HG03060 (cell line): ENCODE measurements around the gene SIX5.
"Not testable (repeated sequence)": the region's sequence is repeated elsewhere in the genome, so short reads cannot be mapped to it uniquely, and the experiment has no call there.

Source experiments
- ATAC-seq: cut with Tn5 transposase; IDR thresholded peaks from one replicate; pipeline ENCODE4 v1.9.1; 2021; ENCODE audit warnings: low read depth, moderate number of reproducible peaks; ENCODE audit not compliant: unreplicated experiment

Gene SIX5

DNA sequence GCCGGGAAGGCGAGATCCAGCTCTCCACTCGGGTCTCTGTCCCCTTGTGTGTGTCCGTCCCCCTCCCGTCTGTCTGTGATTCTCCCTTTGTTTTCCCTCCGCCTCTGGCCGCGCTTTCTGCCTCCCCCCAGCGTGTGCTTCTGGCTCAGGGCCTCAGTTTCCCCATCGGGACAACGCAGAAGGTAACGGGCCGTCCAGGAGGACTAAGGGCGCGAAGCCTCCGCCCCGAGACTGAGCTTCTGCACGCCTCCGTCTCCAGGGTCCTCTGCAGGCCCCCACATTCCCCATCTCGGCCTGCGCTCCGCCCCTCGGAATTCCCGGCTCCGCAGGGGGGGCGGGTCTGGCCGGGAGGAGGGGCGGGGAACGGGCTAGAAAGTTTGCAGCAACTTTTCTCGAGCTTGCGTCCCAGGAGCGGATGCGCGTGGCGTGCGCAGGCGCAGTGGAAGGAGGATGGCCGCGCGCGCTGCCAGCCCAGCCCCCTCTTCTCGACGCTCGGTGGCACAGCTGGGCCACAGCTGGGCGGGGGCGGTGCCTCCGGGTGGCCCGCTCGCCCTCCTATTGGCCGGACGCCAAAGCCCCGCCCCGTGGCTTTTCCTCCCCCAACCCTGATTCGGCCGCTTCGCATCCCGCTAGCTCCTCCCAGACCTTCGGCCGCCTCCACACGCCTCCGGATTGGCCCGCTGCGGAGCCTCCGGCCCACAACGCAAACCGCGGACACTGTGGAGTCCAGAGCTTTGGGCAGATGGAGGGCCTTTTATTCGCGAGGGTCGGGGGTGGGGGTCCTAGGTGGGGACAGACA, at the start of gene SIX5:
SIX5 (minus strand) TSS at position 269 of the 799 bp plus-strand sequence. CDS start 408 bp downstream, outside the sequence.
- peak; percentile 58 for ATAC-seq

DNA sequence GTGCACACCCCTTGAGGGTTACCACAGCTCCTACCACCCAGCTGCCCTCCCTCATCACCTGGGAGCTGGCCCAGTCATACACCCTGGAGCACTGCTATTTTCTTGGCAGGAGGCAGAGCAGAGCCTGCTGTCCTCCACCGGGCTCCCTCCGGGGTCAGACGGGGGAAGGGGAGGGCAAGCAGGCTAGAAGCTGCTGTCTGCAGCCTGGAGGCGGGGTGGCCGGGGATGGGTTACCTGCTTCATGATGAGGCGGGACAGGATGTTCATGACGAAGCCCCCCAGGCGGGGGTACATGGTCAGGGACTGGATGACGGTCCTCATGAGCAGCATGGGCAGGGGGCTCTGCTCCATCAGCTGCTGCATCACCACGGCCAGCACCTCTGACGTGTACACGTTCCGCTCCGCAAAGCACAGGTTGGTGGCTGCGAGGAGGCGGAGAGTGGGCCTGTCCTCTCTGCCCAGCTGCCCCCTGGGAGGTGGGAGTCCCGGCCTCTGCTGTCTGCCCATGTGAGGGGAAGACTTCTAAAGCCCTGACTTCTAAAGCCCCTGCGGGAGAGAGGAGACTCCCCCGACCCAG, 48.8 kb upstream of the SIX5 start:
- ATAC-seq = no peak

DNA sequence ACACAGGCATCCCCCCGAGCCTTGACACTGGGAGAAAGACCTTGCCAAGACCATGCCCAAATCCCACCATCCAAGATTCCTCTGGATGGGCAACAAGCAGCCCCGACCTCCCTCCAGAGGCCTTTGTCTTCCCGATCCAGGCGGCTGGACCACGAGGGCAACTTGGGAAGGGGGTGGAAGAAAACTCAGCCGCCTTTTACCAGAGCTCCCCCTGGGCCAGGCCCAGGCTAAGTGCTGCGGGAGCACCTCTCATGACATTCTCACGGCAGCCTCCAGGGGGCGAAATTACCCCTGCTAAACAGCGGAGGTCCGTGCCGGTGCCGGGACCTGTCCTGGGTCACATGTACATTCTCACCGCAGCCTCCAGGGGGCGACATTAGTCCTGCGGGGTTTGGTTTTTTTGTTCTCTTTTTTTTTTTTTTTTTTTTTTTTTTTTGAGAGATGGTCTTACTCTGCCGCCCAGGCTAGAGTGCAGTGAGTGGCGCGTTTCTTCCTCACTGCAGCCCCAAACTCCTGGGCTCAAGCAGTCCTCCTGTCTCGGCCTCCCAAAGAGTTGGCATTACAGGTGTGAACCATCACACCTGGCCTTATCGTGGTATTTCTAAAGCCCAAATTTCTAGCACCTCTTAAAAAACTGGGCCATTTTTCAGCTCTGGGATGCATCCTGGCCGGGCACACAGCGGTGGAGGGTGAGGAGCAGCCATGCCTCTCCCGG, 48.1 kb upstream of the SIX5 start:
- peak; percentile 80 for ATAC-seq

DNA sequence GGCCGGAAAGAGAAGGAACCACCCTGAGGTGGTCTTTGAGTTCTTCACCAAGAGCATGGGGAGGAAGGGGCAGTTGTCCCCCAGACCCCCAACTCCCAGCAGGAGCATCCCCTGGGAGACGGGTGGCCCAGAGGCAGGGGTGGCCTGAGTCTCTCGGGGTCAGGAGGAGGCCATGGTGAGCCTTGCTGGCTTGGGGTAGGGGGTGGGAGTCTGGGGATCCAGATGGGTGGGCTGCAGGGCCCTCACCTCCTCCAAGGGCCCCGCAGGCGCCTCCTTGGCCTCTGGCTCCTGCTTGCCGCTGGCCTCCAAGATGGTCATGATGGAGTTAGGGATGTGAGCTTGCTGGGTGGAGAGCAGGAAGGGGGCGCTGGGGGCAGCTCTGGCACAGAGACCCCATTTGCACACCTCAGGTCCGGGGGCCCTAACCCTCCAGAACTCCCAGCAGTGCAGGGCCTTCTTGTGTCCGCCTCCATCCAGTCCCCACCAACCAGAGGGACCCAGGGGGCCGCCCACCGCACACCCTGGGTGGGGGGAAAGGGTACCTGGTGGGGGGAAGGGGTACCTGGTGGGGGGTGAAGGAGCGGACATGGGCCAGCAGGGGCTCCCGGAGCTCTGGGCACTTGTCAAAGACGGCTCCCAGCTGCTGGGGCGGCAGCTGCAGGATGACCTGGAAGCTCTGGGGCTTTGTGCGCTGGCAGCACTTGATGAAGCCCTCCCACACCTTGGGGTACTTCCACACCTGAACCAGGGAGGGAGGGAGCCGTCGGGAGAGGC, 47.4 kb upstream of the SIX5 start:
- no peak for ATAC-seq

DNA sequence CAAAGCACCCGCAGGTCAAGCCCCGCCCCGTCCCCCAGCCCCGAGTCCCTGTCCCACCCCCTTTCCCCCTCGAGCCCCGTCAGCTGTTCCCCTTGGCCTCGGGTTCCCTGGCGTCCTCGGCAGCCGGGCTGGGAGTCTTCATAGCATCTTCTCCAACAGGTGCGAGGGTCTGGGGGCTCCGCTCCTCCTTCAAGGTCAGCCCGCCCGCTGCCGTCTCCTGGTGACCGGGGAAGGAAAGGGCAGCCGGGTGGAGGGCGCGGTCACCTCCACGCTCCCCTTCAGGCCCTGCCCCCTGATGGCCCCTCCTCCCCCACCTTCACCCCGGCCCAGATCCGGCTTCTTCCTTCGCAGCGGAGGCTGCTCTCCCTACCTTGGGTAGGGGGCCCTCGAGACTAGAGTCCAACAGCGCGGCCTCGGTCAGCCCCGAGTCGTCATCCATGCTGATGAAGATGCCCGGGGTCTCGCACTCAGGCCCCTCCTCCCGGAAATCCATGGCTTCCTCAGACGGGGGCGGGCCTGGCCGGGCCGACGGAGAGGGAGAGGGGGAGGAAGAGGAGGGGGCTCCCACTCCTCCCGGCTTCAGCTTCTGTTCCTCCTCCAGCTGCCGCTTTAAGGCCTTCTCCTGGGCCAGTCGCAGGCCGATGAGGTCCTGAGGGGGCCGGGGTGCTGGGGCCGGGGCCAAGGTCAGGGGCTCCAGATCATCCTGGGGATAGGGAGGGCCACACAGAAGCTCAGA, 46.6 kb upstream of the SIX5 start:
- ATAC-seq = no peak

DNA sequence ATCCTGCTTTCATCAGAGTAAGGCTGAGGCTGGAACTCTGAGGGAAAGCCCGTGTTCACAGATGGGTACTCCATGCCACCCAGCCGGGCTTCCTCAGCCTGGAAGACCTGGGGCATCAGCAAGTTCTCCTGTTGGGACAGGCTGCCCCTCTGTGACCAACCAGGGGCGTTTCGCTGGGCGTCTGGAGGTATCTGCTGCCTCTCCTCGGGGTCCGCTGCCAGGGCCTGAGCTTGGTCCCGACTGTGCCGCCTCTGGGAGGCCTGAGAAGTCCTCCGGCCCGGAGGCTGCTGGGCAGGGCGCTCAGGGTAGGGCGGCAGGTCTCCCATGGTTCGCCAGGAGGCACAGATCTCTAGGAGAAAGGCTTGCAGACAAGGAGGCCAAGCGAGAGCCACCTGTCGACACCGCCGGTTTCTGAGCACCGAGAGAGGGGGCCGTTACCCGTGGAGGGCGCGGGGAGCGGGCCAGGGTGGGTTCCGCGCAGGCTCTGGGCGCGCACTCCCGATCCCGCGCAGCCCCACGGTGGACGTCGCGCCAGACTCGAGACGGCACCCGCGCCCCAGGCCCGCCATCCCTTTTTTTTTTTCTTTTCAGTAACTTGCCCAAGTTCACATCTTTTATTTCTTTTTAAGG, 45.9 kb upstream of the SIX5 start, which contains the start of gene RSPH6A:
RSPH6A (minus strand) TSS at position 458 of the 630 bp plus-strand sequence; CDS start at position 326, 132 bp downstream.
- no peak for ATAC-seq

DNA sequence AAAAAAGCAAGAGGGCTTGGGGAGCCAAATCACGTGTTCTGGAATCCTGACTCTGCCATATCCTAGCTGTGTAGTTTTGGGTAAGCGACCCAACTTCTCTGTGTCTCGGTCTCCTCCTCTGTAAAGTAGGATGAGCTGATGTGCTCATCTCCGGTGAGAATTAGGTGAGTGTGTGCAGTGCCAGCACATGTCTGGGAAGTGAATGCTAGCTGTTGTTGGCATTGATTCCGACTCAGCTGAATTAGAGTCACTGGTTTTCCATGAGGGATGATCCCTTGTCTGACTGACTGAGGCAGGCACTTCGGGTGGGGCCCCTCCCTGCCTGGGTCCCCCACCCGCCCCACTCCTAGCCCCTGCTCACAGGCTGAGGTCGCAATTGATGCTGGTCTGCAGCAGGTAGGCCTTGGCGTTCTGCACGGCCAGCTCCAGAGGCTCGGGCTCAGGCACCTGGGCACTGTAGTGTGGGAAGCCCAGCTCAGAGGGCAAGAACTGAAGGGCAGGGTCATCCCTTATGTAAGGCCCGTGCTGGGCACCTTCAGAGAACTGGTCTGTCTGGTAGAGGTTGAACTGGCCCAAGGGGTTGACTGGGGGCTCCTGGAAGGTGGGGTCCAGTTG, 45.2 kb upstream of the SIX5 start:
- no peak for ATAC-seq

DNA sequence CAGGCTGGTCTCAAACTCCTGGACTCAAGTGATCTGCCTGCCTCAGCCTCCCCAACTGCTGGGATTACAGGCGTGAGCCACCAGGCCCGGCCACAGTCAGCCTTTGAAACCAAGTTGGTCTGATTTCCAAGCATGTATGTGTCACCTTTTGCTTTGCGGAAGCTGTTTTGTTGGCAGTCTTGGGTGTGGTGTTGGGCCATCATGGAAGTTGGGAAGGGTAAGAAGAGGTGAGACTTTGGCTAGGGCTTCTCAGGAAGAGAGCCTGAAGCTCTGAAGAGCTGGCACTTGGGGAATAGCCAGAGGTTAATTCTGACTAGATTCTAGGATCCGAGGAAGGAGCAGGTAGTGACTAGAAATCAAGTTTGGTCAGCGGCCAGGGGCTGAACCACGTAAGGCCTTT, 43.2 kb upstream of the SIX5 start:
- no peak for ATAC-seq

DNA sequence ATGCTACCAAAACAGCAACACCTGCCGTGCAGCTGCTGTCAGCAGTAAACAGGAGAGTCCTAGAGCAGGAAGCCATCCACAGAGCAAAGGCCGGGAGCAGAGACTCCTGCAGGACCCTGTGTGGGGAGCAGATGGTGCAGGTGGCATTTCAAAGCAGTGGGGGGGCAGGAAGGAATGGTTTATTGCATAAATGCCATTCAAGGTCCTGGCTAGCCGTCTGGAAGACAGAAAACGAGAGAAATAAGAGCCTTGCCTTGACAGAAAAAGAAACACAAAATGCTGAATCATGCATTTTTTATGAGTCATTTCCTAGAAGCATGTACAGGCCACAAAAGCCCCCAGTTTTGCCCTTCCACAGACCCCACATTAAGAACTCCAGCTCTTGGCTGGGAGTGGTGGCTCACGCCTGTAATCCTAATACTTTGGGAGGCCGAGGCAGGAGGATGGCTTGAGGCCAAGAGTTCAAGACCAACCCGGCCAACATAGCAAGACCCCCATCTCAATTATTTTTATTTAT, 40.6 kb upstream of the SIX5 start:
- ATAC-seq = no peak

DNA sequence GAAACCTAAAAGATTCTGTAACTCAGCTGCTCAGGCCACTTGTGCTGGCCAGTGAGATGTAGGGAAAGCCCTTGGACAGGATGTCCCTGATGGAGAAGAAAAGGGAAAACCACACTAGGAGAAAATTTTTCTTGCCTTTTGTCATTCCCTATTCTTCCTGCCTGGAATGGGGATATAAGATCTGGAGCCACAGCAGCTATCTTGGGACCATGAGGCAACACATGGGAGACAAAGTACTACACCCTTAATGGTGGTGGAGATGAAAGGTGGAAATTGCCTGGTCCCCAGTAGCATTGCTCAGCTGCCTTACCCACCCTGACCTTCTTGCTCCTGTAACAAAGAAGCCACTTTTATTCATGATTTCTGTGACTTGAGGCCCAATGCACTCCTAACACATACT, 36.7 kb upstream of the SIX5 start:
- ATAC-seq = no peak

DNA sequence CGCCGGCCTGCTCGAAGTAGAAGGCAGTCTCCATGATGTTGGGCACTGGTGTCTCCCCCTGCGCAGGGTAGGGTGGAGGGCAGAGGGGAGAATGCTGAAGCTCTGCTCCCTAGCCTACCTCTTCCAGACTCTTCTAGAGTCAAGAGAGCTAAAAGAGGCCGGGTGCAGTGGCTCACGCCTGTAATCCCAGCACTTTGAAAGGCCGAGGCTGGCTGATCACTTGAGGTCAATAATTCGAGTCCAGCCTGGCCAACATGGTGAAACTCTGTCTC, 35.8 kb upstream of the SIX5 start:
- no peak for ATAC-seq

DNA sequence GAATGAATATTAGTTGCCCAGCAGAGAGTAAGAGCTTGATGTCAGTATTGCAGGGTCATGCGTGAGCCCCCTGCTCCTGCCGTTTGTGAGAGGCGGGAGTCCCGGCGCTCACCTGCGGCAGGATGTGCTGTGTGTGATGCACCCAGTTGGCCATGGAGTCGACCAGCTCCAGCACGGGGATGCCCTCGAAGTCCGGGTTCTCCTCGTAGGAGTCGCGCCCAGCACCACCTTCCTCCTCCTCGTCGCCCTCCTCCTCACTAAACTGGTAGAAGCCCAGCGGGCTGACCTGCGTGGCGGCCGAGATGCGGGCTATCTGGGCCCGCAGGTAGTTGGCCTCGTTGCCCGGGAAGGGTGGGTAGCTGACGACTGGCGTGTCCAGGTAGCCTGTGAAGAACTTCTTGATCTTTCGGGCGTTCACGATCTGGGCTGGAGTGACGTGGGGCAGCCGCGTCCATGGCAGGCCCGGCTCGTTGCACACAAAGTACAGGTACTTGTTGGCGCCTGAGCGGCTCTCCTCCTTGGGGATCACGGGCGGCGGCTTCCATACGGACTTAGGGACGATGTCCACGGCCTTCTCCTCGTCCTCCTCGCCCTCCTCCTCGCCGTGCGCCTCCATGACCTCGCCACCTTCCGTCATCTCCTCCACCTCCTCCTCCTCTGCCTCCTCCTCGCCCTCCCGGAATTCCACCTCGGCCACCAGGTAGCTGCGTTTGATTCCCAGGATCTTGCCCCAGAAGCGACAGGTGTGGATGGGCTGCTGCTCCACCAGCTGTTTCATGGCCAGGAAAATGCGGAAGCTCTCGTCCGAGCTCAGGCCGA, 35.3 kb upstream of the SIX5 start:
- ATAC-seq = no peak

DNA sequence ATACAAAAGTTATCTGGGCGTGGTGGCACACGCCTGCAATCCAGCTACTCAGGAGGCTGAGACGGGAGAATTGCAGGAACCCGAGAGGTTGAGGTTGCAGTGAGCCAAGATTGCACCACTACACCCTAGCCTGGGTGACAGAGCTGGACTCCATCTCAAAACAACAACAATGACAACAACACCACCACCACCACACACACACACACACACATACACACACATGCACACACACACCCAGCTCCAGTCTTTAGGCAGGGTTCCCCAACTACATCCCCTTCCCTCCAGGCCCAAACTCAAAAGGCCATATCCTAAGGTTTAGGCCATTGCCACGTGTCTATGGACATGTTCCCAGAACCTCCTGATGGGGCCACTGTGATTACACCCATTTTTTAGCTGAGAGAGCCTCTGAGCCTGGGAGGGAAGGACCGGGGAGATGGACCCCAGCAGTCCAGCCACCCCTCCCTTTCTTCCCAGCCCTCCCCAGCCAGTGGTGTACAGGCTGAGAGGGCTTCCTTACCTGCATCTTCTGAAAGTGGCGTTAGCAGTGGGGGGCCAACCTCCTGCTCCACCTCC, 32.6 kb upstream of the SIX5 start:
- no peak for ATAC-seq

DNA sequence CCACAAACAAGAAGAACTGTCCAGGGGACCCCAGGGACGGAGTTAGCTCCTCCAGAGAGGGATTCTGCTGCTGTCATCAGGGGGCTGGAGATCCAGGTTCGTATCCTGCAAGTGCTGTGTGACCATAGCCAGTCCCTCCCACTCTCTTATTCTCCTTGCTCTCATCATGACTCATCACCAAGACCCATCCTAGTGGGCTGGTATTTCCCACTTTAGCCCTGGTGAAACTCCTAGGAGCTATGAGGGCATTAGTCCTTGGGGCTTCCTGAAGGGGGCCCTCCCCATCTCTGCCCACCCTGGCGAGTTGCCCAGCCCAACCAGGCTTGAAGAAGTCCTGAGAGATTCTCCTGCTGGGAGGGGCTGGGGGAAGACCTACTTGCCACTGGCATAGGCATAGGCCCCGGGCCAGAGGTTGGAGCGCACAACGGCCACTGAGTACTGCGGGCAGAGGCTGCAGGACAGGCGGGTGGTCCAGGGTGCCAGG, 31.1 kb upstream of the SIX5 start:
- no peak for ATAC-seq

DNA sequence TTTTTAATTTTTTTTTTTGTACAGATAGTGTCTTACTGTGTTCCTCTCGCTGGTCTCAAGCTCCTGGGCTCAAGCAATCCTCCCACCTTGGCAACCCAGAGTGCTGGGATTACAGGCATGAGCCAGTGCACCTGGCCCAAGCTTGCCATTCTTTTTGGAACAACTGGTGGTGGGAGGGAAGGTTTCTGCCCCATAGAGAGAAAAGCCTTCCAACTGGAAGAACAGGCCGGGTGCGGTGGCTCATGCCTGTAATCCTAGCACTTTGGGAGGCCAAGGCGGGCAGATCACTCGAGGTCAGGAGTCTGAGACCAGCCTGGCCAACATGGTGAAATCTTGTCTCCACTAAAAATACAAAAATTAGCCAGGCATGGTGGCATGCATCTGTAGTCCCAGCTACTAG, 30.5 kb upstream of the SIX5 start:
- not testable (repeated sequence) for ATAC-seq

DNA sequence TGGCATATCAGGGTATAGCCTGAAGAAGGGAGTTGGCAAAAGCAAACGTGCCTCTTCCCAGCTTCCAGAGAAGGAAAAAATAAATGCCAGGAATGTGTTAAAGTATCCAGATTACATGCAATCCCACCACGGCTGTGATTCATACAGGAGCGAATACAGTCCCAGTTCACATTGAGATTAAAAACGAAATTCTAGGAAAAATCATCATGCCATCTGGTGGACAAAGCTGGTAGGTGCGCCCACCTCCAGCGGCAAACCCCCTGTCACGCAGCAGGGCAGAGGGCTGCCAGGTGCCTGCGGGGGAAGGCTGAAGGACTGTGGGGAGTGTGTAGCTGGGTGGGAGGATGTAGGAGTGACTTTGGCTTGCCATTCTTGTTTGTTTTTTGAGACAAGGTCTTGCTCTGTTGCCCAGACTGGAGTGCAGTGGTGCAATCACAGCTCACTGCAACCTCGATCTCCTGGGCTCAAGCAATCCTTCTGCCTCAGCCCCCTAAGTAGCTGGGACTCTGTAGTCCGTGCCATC, 30.0 kb upstream of the SIX5 start:
- ATAC-seq = no peak

DNA sequence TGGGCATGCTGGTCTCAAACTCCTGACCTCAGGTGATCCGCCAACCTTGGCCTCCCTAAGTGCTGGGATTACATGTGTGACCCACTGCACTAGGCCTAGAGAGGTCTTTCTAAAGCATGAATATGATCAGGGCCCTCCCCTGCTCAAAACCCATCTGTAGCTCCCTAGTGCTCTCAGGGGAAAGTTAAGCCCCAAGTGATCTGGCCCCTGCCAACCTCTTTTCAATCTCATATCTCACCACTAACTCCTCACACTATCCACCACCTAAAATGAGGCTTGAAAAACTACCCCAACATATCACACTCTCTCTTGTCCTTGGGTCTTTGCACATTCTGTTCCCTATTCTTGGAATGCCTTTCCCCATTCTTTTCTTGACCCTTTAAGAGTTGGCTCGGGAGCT, 25.6 kb upstream of the SIX5 start:
- ATAC-seq = no peak

DNA sequence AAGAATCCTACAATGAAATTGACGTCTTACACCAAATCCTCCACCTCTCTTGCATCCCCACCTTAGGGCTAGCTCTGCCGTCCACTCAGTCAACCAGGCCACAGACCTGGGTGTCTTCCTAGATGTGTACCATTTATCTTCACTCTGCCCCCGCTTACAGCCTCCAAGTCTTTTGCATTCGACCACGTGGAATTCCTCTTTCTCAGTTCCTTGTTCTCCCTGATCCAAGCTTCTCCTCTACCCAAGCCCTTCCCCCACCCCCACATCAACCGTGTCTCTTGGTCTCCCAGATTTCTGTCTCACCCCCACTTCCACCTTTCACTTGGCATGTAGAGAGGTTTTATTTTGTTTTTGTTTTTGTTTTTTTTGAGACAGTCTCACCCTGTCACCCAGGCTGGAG, 24.8 kb upstream of the SIX5 start:
- ATAC-seq = no peak
